DMS 273 treated with DMSO at 0.1 percent for 48 hours (cell line): ENCODE measurements around the gene USP46.

Source experiments
- DNase-seq: peaks from one replicate; lab custom pipeline; 2025; lab: John Stamatoyannopoulos, UW

USP46 gene

DNA sequence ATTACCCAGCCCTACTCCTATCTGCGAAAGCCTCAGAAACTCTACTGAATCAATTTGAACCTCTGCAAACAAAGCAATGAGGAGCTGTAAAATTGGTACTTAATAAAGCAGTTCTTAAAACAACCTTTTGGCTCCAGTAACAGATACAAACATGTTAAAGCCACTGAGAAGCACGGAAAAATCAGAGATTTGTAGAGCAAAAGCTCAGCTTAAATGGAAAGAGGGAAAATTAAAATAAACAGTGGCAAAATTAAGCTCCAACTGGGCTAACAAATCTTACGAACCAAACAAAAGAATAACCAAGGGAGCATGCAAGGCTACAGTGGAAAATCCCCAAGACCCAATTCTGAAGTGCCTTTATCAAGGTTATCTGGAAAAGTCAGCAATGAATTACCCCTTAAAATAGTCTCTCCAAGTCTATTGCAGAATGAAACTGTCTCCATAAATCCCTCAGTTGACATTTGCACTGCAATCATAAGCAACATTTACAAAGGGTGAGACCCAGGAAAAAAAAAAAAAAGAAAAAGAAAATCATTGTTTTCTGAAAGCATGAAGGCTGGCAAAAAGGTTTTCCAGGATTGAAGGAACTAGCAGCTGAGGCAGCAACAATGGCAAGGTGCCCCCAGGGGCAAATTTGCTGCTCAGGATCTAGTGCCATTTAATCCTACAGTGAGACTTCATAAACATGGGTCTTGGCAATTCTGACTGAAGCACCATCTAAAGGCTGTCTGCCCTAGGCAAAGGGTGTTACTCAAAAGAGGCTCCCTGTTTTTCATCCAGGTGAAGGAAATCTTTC, 40.1 kb downstream of the USP46 start:
- DNase-seq: no peak

DNA sequence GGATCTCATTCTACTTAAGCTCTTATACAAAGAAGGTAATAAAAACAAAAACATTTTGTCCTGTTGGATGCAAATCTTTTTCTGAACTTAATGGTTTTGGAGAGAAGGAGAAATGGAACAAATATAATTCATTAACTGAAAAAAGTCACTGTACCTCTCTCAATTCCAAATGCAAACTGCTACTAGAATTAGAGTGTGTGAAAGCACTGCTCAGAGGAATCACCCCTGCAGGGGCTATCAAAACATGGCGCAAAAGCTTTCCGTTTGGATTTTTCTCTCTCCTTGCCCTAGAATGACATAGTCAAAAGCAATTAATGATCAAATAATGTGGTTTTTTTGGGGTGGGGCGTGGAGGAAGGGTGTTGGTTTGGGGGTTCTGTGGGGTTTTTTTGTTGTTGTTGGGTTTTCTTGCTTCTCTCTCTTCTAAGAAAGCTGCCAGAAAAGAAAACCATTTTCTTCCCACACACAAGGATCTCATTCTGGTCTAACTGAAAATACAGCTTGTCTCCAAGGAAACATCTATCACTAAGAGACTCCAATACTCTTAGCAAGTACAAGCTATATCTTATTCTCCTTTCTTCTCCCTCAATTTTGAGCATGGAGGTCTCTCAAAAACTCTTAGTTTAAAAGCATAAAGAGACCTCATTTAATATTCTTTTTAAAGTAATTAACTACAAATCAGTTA, 41.6 kb downstream of the USP46 start:
- no peak for DNase-seq

GRCh38 chr4:52614241-52614640, 44.9 kb downstream of the USP46 start:
- DNase-seq: no peak

DNA sequence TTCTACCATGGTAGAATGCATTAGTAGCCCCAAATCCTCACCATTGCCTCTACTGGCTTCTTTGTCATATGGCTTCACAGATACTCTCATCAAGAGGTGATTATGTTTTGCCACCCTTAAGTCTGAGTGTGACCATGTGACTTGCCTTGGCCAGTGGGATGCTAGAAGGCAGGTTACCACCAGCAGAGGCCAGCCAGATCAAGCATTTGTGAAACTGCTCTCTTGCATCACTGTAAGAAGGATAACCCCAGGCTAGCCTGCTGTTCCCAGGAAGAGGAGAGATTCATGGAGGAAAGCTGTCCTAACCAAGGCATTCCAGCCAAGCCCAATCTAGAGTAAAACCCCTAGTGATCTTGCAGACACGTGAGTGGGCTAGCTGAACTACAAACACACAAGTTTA, 46.8 kb downstream of the USP46 start:
- no peak for DNase-seq

GRCh38 chr4:52611030-52611555, 48.0 kb downstream of the USP46 start:
- DNase-seq: no peak

- no peak for DNase-seq
These were observed 52.4 kb downstream of the USP46 start for GRCh38 chr4:52606726-52607125.

DNA sequence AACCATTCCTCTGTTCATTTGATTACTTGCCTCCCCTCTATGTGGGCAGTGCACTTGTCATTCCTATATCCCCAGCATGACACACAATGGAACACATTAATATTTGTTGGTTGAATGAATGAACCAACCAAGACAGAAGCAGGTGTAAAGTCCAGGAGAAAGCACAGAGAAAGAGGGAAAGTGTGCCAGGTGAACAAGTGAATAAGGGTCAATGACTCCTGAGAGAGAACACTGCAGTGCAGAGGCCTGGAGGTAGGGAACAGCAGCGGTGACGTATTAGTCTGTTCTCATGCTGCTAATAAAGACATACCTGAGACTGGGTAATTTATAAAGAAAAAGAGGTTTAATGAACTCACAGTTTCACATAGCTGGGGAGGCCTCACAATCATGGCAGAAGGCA, 53.1 kb downstream of the USP46 start:
- DNase-seq: no peak

GRCh38 chr4:52604215-52604614, 54.9 kb downstream of the USP46 start:
- no peak for DNase-seq

DNA sequence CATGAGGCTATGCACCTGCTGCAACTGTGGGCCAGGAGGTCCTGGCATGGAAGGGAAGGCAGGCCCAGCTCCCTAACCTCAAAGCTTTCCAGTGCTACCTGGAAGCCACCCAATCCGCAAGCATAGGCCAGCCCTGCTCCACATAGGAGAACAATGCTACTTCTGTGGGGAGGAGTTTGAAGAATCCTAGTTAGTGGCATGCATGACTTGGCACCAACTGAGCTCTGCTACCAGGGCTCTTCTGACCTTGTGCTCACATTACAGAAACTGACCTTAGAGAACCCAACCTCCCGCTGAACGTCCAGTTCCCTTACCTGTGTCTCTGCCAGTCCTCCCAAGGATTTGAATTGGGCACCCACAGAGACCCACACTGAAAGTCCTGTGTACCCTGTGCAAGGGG, 58.8 kb downstream of the USP46 start:
- DNase-seq: no peak

- DNase-seq: no peak
These were observed 64.1 kb downstream of the USP46 start for GRCh38 chr4:52595001-52595400.

GRCh38 chr4:52592287-52592686, 66.8 kb downstream of the USP46 start:
- no peak for DNase-seq

DNA sequence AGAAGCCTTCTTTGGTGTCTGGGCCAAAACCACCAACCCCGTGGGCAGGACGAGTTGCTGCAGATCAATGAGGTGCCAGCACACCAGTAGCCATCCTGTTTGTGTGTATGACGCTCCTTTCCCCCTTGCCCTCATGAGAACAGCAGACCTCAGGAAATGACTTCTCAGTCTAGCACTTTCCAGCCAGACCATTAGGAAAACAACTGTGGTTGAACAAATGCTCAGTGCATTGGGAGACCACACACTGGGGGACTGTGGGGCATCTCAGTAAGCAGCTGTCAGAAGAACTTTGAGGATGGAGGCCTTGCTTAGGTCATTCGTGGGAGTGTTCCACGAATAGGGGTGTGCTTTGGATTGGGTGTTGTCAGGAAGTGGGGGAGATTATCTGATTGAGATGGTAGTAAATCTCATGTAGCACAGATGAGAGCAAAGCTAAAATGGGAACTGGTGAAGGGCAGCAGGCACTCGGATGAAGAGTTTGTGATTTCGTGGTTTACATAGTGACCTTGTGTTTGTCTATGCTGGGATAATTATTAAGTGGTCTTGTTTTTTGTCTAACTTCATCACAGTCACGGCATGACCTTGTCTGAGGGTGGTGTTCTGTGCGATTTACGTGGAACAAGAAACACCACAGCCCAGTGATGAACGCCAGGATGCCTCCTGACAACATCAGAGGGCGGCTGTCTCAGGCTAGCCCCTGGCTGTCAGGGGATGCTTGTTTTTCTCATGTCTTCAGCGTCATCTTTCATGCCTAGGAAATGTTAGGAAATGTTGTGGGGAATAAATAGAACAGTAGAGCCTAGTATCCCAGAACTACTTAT, 70.1 kb downstream of the USP46 start:
- DNase-seq: no peak

DNA sequence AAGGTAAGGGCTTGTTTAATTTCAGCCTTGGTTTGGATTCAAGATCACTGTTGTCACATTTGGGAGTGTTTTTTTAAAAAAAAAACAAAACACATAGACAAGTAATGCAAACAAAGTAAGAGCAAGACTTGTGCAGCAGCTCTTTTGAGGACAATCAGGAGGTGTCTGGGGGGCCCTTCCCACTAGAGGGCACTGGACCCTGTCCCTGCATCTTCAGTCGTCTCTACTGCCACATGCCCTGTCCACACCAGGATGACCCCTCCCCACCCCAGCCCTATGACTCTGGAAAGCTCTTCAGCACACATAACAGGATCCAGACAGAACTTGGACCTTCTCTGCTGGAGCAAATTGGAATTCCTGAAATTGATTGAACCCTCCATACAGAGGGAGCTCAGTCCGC, 71.0 kb downstream of the USP46 start:
- DNase-seq: no peak

DNA sequence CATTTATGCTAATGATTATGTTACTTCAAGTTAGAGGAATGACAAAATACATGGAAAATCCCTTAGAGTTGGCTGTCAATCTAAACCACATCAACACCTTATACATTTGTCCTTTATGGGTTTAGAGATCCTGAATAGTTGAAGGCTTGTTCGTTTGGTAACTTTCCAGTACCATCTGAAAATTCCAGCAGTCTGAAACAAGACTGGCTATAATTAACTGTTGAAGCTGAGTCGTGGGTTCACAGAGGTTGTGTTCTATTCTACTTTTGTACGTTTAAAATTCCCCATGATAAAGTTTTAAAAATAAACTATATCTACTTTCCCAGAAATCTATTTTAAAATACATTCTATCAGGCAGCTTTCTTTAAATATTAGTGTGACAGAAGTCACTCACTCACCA, 73.0 kb downstream of the USP46 start:
- no peak for DNase-seq

GRCh38 chr4:52585379-52585778, 73.7 kb downstream of the USP46 start:
- no peak for DNase-seq

- no peak for DNase-seq
These were observed 79.4 kb downstream of the USP46 start for GRCh38 chr4:52579602-52580272.

DNA sequence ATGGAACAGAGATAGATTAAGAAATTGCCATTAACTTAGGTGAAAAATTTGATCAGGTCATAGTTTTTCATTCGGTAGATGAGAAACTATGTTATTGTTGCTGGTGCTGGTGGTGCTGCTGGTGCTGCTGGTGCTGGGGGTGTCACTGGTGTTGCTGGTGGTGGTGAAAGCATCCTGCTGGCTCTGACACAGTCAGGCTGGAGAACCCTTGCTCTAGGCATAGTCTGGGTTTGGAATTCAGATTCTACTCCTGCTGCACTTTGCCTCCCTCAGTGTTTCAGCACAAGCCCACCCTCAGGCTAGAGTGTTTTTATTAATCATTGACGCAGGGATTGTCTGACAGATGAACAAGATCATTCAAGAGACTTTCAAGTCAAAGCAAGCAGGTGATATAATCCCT, 80.2 kb downstream of the USP46 start:
- DNase-seq: no peak

DNA sequence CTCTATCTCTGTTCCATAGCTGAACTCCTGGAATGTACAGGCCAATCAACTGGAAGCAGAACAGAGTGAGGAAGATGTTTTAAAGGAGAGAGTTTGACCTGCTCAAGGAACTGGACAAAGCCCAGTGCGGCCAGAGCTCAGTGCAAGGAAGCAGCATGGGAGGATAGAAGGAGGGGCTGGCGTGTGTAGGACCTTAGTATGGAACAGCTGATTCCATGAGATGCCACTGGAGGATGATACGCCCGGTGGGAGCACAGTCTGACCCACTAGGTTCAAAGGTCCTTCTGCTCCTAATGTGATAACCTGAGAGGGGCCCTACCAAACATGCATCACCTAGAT, 81.5 kb downstream of the USP46 start:
- no peak for DNase-seq

DNA sequence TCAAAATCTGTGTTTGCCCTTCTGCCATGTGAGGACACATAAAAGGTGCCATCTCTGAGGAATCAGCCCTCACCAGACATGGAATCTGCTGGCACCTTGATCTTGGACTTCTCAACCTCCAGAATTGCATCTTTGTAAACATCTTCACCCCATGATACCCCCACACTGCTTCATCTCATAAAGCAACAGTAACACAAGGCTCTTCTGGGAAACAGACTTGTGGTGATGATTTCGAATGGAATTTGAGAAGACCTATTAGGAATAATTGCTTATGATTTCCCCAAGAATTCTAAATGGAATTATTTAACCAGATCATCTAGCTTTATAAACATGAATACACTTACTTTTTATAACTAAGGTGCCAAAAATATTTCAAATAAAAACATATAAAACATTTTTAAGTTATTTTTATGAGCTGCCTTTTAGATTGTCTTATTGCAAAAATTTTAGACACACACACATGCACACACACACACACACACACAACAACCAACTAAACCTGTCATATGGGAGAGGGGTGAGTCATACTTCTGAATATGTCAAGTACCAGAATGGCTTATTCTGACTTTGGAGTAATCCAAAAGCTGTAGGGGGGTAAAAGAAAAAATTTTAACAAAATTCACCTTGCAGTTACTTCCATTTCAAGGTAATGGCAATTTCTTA, 82.0 kb downstream of the USP46 start:
- no peak for DNase-seq

DNA sequence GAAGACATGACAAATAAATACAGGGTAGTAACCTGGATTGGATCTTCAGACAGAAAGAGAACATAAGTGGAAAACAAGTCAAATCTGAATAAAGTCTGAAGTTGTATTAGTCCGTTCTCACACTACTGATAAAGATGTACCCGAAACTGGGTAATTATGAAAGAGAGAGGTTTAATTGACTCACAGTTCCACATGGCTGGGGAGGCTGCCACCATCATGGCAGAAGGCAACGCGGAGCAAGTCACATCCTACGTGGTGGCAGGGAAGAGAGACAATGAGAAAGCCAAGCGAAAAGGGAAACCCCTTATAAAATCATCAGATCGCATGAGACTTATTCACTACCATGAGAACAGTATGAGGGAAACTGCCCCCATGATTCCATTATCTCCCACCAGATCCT, 82.8 kb downstream of the USP46 start:
- no peak for DNase-seq

- no peak for DNase-seq
These were observed 83.7 kb downstream of the USP46 start for GRCh38 chr4:52575406-52575805.

- no peak for DNase-seq
These were observed 85.1 kb downstream of the USP46 start for GRCh38 chr4:52574036-52574435.
